ENCODE results near the gene NR1D2.

GRCh38 chr3:23985747-23986544 is 40.9 kb downstream of the NR1D2 start:
- TF ChIP-seq, protein P1, sequence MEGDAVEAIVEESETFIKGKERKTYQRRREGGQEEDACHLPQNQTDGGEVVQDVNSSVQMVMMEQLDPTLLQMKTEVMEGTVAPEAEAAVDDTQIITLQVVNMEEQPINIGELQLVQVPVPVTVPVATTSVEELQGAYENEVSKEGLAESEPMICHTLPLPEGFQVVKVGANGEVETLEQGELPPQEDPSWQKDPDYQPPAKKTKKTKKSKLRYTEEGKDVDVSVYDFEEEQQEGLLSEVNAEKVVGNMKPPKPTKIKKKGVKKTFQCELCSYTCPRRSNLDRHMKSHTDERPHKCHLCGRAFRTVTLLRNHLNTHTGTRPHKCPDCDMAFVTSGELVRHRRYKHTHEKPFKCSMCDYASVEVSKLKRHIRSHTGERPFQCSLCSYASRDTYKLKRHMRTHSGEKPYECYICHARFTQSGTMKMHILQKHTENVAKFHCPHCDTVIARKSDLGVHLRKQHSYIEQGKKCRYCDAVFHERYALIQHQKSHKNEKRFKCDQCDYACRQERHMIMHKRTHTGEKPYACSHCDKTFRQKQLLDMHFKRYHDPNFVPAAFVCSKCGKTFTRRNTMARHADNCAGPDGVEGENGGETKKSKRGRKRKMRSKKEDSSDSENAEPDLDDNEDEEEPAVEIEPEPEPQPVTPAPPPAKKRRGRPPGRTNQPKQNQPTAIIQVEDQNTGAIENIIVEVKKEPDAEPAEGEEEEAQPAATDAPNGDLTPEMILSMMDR (IDR thresholded peaks at IDR 0.05) = no peak
- TF ChIP-seq POLR2AphosphoS5 (IDR thresholded peaks at IDR 0.05; ENCODE audit: low read depth, low read length) (no peak), SIN3A (IDR thresholded peaks at IDR 0.05; ENCODE audit: borderline replicate concordance, insufficient read depth, low read depth, low read length) (no peak)
- TF ChIP-seq, protein P2, sequence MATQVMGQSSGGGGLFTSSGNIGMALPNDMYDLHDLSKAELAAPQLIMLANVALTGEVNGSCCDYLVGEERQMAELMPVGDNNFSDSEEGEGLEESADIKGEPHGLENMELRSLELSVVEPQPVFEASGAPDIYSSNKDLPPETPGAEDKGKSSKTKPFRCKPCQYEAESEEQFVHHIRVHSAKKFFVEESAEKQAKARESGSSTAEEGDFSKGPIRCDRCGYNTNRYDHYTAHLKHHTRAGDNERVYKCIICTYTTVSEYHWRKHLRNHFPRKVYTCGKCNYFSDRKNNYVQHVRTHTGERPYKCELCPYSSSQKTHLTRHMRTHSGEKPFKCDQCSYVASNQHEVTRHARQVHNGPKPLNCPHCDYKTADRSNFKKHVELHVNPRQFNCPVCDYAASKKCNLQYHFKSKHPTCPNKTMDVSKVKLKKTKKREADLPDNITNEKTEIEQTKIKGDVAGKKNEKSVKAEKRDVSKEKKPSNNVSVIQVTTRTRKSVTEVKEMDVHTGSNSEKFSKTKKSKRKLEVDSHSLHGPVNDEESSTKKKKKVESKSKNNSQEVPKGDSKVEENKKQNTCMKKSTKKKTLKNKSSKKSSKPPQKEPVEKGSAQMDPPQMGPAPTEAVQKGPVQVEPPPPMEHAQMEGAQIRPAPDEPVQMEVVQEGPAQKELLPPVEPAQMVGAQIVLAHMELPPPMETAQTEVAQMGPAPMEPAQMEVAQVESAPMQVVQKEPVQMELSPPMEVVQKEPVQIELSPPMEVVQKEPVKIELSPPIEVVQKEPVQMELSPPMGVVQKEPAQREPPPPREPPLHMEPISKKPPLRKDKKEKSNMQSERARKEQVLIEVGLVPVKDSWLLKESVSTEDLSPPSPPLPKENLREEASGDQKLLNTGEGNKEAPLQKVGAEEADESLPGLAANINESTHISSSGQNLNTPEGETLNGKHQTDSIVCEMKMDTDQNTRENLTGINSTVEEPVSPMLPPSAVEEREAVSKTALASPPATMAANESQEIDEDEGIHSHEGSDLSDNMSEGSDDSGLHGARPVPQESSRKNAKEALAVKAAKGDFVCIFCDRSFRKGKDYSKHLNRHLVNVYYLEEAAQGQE (IDR thresholded peaks at IDR 0.05; ENCODE audit: insufficient read depth in 1 of 2, low read depth in 2 of 2, low read length in 1 of 2) = no peak
